Fibroblast of lung (primary cell): Measurements from ENCODE around the gene KLF16.

Experiments used
- CTCF ChIP-seq, 2 donors: IDR thresholded peaks in 1 of 2; conservative IDR thresholded peaks in 1 of 2; 1 replicate in 1 of 2; 2 replicates in 1 of 2; pipeline ENCODE4 v1.5.1; 2011 to 2012; ENCODE audit warnings: low read length in 2 of 2, control low read depth in 1 of 2, inconsistent platforms in 1 of 2, low read depth in 1 of 2, mild to moderate bottlenecking in 1 of 2
- EZH2 ChIP-seq: IDR thresholded peaks from 2 replicates; pipeline ENCODE4 v1.5.1; 2012; ENCODE audit warnings: low read length, control low read depth, mild to moderate bottlenecking; ENCODE audit errors: missing control alignments

GRCh38 chr19:1864480-1865171 is 1.2 kb upstream of the KLF16 start:
- TF ChIP-seq CTCF (conservative IDR thresholded peaks at IDR 0.05 in 1 of 2, IDR thresholded peaks at IDR 0.05 in 1 of 2; ENCODE audit: low read depth in 1 of 2, low read length in 2 of 2) (peak; percentile 50), EZH2 (no peak)
